Mammary epithelial cell (primary cell): Measurements from ENCODE around the gene NFATC1.

Experiments
- EZH2 ChIP-seq: IDR thresholded peaks from 2 replicates; pipeline ENCODE4 v1.6.1; 2012; ENCODE audit warnings: low read length, inconsistent platforms, borderline replicate concordance
- TF ChIP-seq, protein P1 (sequence below), 2 donors: IDR thresholded peaks in 1 of 2; conservative IDR thresholded peaks in 1 of 2; 2 replicates each; pipeline ENCODE4 v1.5.1; 2011 to 2012; ENCODE audit warnings: inconsistent platforms in 2 of 2, low read length in 2 of 2, mild to moderate bottlenecking in 2 of 2, control low read depth in 1 of 2, low read depth in 1 of 2; ENCODE audit not compliant: insufficient read depth in 1 of 2; ENCODE audit errors: extremely low read depth in 1 of 2

DNA sequence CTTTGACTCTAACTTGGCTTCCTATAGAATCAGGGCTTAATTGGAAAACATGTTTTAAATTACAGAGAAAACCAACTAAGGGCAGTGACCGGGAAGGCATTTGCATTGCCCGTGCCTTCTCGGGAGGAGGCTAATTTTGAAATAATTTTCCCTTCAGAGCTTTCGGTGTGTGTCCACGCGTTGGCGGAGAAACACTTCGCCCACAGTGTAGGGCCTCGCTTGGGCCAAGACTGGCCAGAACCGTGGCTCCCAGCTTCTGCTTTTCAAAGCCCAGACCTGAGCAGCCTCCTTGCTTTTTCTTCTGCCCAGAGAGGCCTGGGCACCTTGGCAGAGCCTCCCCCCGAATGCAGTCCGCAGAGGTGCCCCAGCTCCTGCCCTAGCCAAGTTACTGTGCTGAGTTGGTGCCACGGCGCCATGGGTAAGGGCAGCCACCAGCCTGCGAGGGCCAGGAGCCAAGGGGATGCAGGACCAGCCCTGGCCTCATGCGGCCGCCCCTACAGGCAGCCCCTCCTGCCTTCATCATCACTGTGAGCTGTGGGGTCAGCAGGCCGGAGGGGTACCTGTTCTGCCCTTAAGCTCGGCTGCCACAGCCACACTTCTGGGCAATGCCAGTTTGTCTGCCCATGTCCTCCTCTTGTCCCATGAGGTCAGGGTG, 57.4 kb downstream of the NFATC1 start:
- TF ChIP-seq, protein P1, sequence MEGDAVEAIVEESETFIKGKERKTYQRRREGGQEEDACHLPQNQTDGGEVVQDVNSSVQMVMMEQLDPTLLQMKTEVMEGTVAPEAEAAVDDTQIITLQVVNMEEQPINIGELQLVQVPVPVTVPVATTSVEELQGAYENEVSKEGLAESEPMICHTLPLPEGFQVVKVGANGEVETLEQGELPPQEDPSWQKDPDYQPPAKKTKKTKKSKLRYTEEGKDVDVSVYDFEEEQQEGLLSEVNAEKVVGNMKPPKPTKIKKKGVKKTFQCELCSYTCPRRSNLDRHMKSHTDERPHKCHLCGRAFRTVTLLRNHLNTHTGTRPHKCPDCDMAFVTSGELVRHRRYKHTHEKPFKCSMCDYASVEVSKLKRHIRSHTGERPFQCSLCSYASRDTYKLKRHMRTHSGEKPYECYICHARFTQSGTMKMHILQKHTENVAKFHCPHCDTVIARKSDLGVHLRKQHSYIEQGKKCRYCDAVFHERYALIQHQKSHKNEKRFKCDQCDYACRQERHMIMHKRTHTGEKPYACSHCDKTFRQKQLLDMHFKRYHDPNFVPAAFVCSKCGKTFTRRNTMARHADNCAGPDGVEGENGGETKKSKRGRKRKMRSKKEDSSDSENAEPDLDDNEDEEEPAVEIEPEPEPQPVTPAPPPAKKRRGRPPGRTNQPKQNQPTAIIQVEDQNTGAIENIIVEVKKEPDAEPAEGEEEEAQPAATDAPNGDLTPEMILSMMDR (conservative IDR thresholded peaks at IDR 0.05 in 1 of 2, IDR thresholded peaks at IDR 0.05 in 1 of 2; ENCODE audit: extremely low read depth in 1 of 2, insufficient read depth in 1 of 2, low read depth in 1 of 2, low read length in 2 of 2): no peak
- TF ChIP-seq EZH2: no peak
